Uterus (tissue), 4 donors: ENCODE data around the gene TOPBP1. TPM values are rescaled to one million over a fixed set of nuclear protein-coding genes. Genes with fewer than 3 reads are reported as not detected.

Source experiments
- DNase-seq, 2 donors: peaks; one replicate each; pipeline ENCODE4 v3.0.0-alpha.2; 2019 to 2020
- H3K27ac ChIP-seq, 2 donors: fragments of 200-600 bp; sonication (generic); 1 replicate in 1 of 2; 2 replicates in 1 of 2; pipeline ENCODE4 v1.5.1; 2016 to 2018
- H3K27me3 ChIP-seq, 2 donors: fragments of 200-600 bp; sonication (generic); one replicate each; pipeline ENCODE4 v1.5.1; 2018 to 2019; ENCODE audit warnings: control low read depth in 1 of 2
- H3K36me3 ChIP-seq, 2 donors: fragments of 200-600 bp; sonication (generic); one replicate each; pipeline ENCODE4 v1.5.1; 2019; ENCODE audit warnings: control low read depth in 1 of 2
- H3K4me1 ChIP-seq, 2 donors: fragments of 200-600 bp; sonication (generic); one replicate each; pipeline ENCODE4 v1.5.1; 2018 to 2019; ENCODE audit warnings: control low read depth in 1 of 2
- H3K4me3 ChIP-seq, 2 donors: fragments of 200-600 bp; sonication (generic); 1 replicate in 1 of 2; 2 replicates in 1 of 2; pipeline ENCODE4 v1.5.1; 2018 to 2019; ENCODE audit warnings: mild to moderate bottlenecking in 1 of 2
- H3K9me3 ChIP-seq, 2 donors: fragments of 200-600 bp; sonication (generic); one replicate each; pipeline ENCODE4 v1.5.1; 2019; ENCODE audit warnings: control low read depth in 1 of 2
- POLR2A ChIP-seq, 2 donors: fragments of 450-650 bp; IDR thresholded peaks; one replicate each; pipeline ENCODE4 v1.6.1; 2016; ENCODE audit warnings: antibody characterized with exemption in 2 of 2, mild to moderate bottlenecking in 1 of 2, moderate library complexity in 1 of 2
- intact Hi-C: fragments of 100-400 bp; cut with DNase I; formaldehyde crosslinking; loops from one replicate; pipeline ENCODE4 v1.15.1; 2023; ENCODE audit warnings: low total_unique reads
- total RNA-seq, 4 donors: library from RNA; depleted of rRNA in 3 of 4; stranded (reverse); fragments of >200 nt in 3 of 4; gene quantifications; one replicate each; pipeline versions ENCODE4 v1.1.0 to v1.2.4, GENCODE V29; 2014 to 2023
- TF ChIP-seq, protein P1 (sequence below), 4 experiments: fragments of 200-600 bp in 2 of 4; fragments of 450-650 bp in 2 of 4; sonication (generic) in 2 of 4; IDR thresholded peaks; one replicate each; pipeline ENCODE4 v1.5.1; 2016 to 2019; ENCODE audit warnings: antibody characterized with exemption in 4 of 4, mild to moderate bottlenecking in 2 of 4, moderate library complexity in 1 of 4
- donor health status: DM: yes; HTN: yes; CAD: no.

TOPBP1 gene
- total RNA-seq, 4 donors from 2014 or later = 12.3 to 51.6 (median 20.5) TPM

DNA sequence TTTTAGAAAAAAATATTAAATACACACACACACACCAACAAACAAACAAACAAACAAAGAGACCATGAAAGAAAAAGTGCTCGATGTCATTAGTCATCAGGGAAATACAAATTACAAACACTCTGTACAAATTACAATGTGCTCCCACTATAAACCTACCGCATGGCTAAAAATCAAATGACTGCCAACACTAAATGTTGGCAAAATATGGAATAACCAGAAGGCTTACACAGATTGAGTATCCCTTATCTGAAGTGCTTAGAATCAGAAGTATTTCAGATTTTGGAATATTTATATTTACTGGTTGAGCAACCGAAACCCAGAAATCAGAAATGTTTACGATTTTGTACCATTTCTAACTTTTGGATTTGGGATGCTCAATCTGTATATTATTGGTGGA is 54.8 kb downstream of the TOPBP1 start:
- Histone ChIP-seq H3K36me3 (no peaks in the 10 kb centered on the region), H3K27me3 (no peaks in the 10 kb centered on the region), H3K4me1 (no peaks in the 10 kb centered on the region), H3K9me3 (no peaks in the 10 kb centered on the region), H3K4me3 (no peak overlapping the region), H3K27ac (no peak overlapping the region)
- no peak for DNase-seq
- intact Hi-C loops = no loop called here
- TF ChIP-seq, protein P1, sequence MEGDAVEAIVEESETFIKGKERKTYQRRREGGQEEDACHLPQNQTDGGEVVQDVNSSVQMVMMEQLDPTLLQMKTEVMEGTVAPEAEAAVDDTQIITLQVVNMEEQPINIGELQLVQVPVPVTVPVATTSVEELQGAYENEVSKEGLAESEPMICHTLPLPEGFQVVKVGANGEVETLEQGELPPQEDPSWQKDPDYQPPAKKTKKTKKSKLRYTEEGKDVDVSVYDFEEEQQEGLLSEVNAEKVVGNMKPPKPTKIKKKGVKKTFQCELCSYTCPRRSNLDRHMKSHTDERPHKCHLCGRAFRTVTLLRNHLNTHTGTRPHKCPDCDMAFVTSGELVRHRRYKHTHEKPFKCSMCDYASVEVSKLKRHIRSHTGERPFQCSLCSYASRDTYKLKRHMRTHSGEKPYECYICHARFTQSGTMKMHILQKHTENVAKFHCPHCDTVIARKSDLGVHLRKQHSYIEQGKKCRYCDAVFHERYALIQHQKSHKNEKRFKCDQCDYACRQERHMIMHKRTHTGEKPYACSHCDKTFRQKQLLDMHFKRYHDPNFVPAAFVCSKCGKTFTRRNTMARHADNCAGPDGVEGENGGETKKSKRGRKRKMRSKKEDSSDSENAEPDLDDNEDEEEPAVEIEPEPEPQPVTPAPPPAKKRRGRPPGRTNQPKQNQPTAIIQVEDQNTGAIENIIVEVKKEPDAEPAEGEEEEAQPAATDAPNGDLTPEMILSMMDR (IDR thresholded peaks at IDR 0.05) = no peak
- TF ChIP-seq POLR2A (IDR thresholded peaks at IDR 0.05) = no peak

DNA sequence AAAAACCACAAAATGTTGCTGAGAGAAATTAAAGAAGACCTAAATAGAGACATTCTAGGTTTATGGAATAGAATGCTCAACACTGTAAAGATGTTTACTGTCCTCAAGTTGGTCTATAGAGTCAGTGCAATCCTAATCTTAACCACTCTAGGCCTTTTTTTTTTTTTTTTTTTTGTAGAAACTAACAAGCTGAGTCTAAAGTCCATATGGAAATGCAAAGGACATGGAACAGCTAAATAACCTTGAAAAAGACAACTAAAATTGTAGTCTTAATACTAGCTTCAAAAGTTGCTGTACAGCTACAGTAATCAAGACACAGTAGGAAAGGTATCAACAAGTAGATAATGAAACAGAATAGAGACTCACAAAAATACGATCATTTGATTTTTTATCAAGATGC is 55.4 kb downstream of the TOPBP1 start:
- DNase-seq = no peak
- H3K4me1 ChIP-seq = no peaks in the 10 kb centered on the region
- TF ChIP-seq POLR2A (IDR thresholded peaks at IDR 0.05) = no peak
- TF ChIP-seq, protein P1 (IDR thresholded peaks at IDR 0.05) = no peak
- intact Hi-C loops = no loop called here
- H3K27ac ChIP-seq = no peak overlapping the region
- H3K4me3 ChIP-seq = no peak overlapping the region
- no peaks in the 10 kb centered on the region for H3K36me3 ChIP-seq
- no peaks in the 10 kb centered on the region for H3K27me3 ChIP-seq
- no peaks in the 10 kb centered on the region for H3K9me3 ChIP-seq

DNA sequence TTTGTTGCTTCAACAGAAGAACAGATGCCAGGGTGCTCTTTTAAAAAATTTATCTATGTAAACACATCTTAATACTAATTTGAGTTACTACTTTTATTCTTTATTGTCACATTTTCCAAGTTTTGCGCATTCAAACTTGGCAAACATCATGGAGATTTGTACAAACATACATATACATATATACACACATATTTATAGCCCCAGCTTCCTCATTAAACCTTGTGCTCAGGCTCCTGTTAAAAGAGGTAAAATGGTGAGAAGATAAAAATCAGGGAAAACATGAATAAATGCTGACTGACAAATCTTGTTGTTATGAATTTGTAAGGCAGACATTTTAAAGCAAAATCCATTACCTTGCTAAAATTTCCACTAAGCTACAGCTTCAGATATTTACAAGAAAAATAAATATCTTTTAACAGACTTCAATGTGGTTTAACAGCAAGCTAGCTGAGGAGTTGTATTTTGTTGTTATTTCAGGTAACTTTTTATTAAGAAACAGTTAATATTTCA is 61.1 kb downstream of the TOPBP1 start:
- Histone ChIP-seq H3K27ac (no peak overlapping the region), H3K27me3 (no peaks in the 10 kb centered on the region), H3K4me3 (no peak overlapping the region), H3K9me3 (no peaks in the 10 kb centered on the region), H3K4me1 (no peaks in the 10 kb centered on the region), H3K36me3 (no peaks in the 10 kb centered on the region)
- intact Hi-C loops = no loop called here
- DNase-seq = no peak
- no peak for TF ChIP-seq POLR2A (IDR thresholded peaks at IDR 0.05)
- TF ChIP-seq, protein P1 (IDR thresholded peaks at IDR 0.05) = no peak

DNA sequence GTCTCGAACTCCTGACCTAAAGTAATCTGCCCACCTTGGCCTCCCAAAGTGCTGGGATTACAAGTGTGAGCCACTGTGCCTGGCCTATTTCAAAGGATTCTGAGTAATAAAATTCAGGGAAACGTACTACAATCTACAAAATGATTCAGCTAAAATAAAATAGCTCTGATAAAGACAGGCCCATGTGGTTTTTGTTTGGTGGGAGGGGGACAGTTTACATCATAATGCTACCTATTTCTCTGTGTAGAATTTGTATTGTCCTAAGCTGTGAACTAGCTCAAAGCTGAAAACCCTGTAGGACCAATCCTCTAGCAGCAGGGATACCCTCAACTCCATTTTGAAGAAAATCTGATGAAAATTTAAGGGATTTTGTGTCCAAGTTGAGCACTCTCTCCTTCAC is 62.5 kb downstream of the TOPBP1 start:
- Histone ChIP-seq H3K36me3 (no peaks in the 10 kb centered on the region), H3K27me3 (no peaks in the 10 kb centered on the region), H3K4me3 (no peak overlapping the region), H3K4me1 (no peaks in the 10 kb centered on the region), H3K27ac (no peak overlapping the region), H3K9me3 (no peaks in the 10 kb centered on the region)
- intact Hi-C loops = no loop called here
- DNase-seq = no peak
- no peak for TF ChIP-seq POLR2A (IDR thresholded peaks at IDR 0.05)
- TF ChIP-seq, protein P1 (IDR thresholded peaks at IDR 0.05) = no peak

DNA sequence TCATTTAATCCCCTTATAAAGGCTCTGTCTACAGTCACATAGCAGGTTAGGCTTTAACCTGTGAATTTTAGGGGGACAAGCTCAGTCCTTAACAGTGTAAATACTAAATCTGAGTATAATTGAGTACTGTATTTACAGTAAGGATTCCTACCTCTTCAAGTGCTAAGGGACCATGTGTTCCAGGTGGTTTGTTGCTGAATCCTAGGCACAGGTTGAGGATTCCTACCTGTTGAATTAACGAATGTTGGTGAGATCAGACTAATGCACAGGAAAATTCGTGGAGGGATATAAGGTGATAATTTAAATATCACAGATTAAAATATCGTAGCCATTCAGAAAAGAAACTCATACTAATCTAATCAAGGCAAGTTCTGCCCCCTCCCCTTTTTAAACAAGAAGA is 63.3 kb downstream of the TOPBP1 start:
- Histone ChIP-seq H3K36me3 (no peaks in the 10 kb centered on the region), H3K27ac (no peak overlapping the region), H3K27me3 (no peaks in the 10 kb centered on the region), H3K4me1 (no peaks in the 10 kb centered on the region), H3K9me3 (no peaks in the 10 kb centered on the region), H3K4me3 (no peak overlapping the region)
- DNase-seq = no peak
- TF ChIP-seq POLR2A (IDR thresholded peaks at IDR 0.05) = no peak
- TF ChIP-seq, protein P1 (IDR thresholded peaks at IDR 0.05) = no peak
- intact Hi-C loops = no loop called here
